NOMO-1 treated with DMSO at 0.1 percent for 48 hours (cell line): ENCODE data around the gene AUTS2.
"Not testable (repeated sequence)": the region's sequence is repeated elsewhere in the genome, so short reads cannot be mapped to it uniquely, and the experiment has no call there.

Experiments
- DNase-seq: peaks from one replicate; lab custom pipeline; 2025; ENCODE audit not compliant: unreplicated experiment; lab: John Stamatoyannopoulos, UW

The AUTS2 gene

GRCh38 chr7:70582927-70583895 is 984.9 kb downstream of the AUTS2 start:
- DNase-seq: no peak

- DNase-seq: no peak
Observed at GRCh38 chr7:70583965-70584883, 985.9 kb downstream of the AUTS2 start.

- DNase-seq: no peak
Observed at GRCh38 chr7:70585071-70585470, 986.8 kb downstream of the AUTS2 start.

GRCh38 chr7:70586822-70587221 is 988.5 kb downstream of the AUTS2 start:
- no peak for DNase-seq

GRCh38 chr7:70587739-70588138 is 989.5 kb downstream of the AUTS2 start:
- no peak for DNase-seq

- DNase-seq: no peak
Observed at GRCh38 chr7:70588191-70588921, 990.1 kb downstream of the AUTS2 start.

- no peak for DNase-seq
Observed at GRCh38 chr7:70589010-70589409, 990.7 kb downstream of the AUTS2 start.

GRCh38 chr7:70589590-70589989 is 991.3 kb downstream of the AUTS2 start:
- DNase-seq: no peak

- no peak for DNase-seq
Observed at GRCh38 chr7:70590126-70590854, 992.0 kb downstream of the AUTS2 start.

- no peak for DNase-seq
Observed at GRCh38 chr7:70591643-70592042, 993.4 kb downstream of the AUTS2 start.

GRCh38 chr7:70592171-70592570 is 993.9 kb downstream of the AUTS2 start:
- DNase-seq: no peak

GRCh38 chr7:70594170-70594569 is 995.9 kb downstream of the AUTS2 start:
- DNase-seq: no peak

- not testable (repeated sequence) for DNase-seq
Observed at GRCh38 chr7:70594885-70595284, 996.6 kb downstream of the AUTS2 start.

- DNase-seq: no peak
Observed at GRCh38 chr7:70595370-70595754, 997.1 kb downstream of the AUTS2 start.

- DNase-seq: no peak
Observed at GRCh38 chr7:70595755-70596597, 997.7 kb downstream of the AUTS2 start.

GRCh38 chr7:70596598-70596913 is 998.3 kb downstream of the AUTS2 start:
- DNase-seq: no peak

- DNase-seq: no peak
Observed at GRCh38 chr7:70597066-70597465, 998.8 kb downstream of the AUTS2 start.

GRCh38 chr7:70598976-70599375 is 1000.7 kb downstream of the AUTS2 start:
- DNase-seq: no peak

- DNase-seq: no peak
Observed at GRCh38 chr7:70599446-70600190, 1001.3 kb downstream of the AUTS2 start.
